Adipocyte (in vitro differentiated cells): ENCODE data around the gene FITM1.

Experiments used
- DNase-seq: peaks from one replicate; pipeline ENCODE4 v3.0.0-alpha.2; 2015; ENCODE audit warnings: low read depth
- H3K27me3 ChIP-seq: replicated peaks from 2 replicates; pipeline ENCODE4 v1.7.0; 2013; ENCODE audit warnings: mild to moderate bottlenecking, low read length, moderate library complexity; ENCODE audit not compliant: control insufficient read depth, insufficient read depth
- H3K36me3 ChIP-seq: 2 replicates; pipeline ENCODE4 v1.7.0; 2013; ENCODE audit warnings: low read length, mild to moderate bottlenecking, moderate library complexity; ENCODE audit not compliant: control insufficient read depth, insufficient read depth, severe bottlenecking
- H3K4me1 ChIP-seq: 2 replicates; pipeline ENCODE4 v1.7.0; 2013; ENCODE audit warnings: mild to moderate bottlenecking, low read length, moderate library complexity; ENCODE audit not compliant: control insufficient read depth, insufficient read depth
- H3K4me3 ChIP-seq: 2 replicates; pipeline ENCODE4 v1.7.0; 2013; ENCODE audit warnings: mild to moderate bottlenecking, low read length, moderate library complexity
- H3K9ac ChIP-seq: 2 replicates; pipeline ENCODE4 v1.7.0; 2013; ENCODE audit warnings: mild to moderate bottlenecking, low read length, moderate library complexity
- H3K9me3 ChIP-seq: 2 replicates; pipeline ENCODE4 v1.7.0; 2013; ENCODE audit warnings: mild to moderate bottlenecking, low read length, moderate library complexity; ENCODE audit not compliant: control insufficient read depth

Gene FITM1

GRCh38 chr14:24089890-24090289 is 40.6 kb upstream of the FITM1 start:
- no peaks in the 10 kb centered on the region for H3K9me3 ChIP-seq
- no peak overlapping the region for H3K4me3 ChIP-seq
- peaks cover 19% of the 10 kb centered on the region for H3K4me1 ChIP-seq
- H3K27me3 ChIP-seq, result peaks cover 6% of the 10 kb centered on the region
- DNase-seq, result no peak
- no peaks in the 10 kb centered on the region for H3K36me3 ChIP-seq
- H3K9ac ChIP-seq, result no peak overlapping the region

GRCh38 chr14:24092110-24092504 is 38.4 kb upstream of the FITM1 start:
- Histone ChIP-seq H3K27me3 (no peaks in the 10 kb centered on the region), H3K4me1 (peaks cover 28% of the 10 kb centered on the region), H3K9me3 (no peaks in the 10 kb centered on the region), H3K4me3 (no peak overlapping the region), H3K9ac (no peak overlapping the region), H3K36me3 (no peaks in the 10 kb centered on the region)
- no peak for DNase-seq

- DNase-seq, result peak; percentile 13
- Histone ChIP-seq H3K9ac (no peak overlapping the region), H3K4me1 (peaks cover 28% of the 10 kb centered on the region), H3K36me3 (no peaks in the 10 kb centered on the region), H3K27me3 (no peaks in the 10 kb centered on the region), H3K9me3 (no peaks in the 10 kb centered on the region), H3K4me3 (no peak overlapping the region)
Measured at GRCh38 chr14:24092505-24093206, 37.8 kb upstream of the FITM1 start.

GRCh38 chr14:24093207-24093900 is 37.1 kb upstream of the FITM1 start:
- Histone ChIP-seq H3K36me3 (peaks cover 5% of the 10 kb centered on the region), H3K9me3 (no peaks in the 10 kb centered on the region), H3K9ac (peak overlapping the region; percentile 44), H3K27me3 (no peaks in the 10 kb centered on the region), H3K4me1 (peaks cover 28% of the 10 kb centered on the region), H3K4me3 (peak overlapping the region; percentile 46)
- no peak for DNase-seq

GRCh38 chr14:24093901-24094840 is 36.3 kb upstream of the FITM1 start, which contains the start of gene PCK2:
PCK2 (plus strand) TSS chr14:24094311; CDS start chr14:24094406, 95 bp downstream.
- peaks cover 13% of the 10 kb centered on the region for H3K36me3 ChIP-seq
- DNase-seq, result peak; percentile 96
- H3K9ac ChIP-seq, result peak within 1 kb of the TSS; percentile 94
- H3K9me3 ChIP-seq, result no peaks in the 10 kb centered on the region
- H3K27me3 ChIP-seq, result no peaks in the 10 kb centered on the region
- peak within 1 kb of the TSS; percentile 91 for H3K4me3 ChIP-seq
- peaks cover 28% of the 10 kb centered on the region for H3K4me1 ChIP-seq

GRCh38 chr14:24094841-24095270 is 35.6 kb upstream of the FITM1 start:
- Histone ChIP-seq H3K36me3 (peaks cover 20% of the 10 kb centered on the region), H3K4me3 (peak overlapping the region; percentile 91), H3K27me3 (no peaks in the 10 kb centered on the region), H3K4me1 (peaks cover 28% of the 10 kb centered on the region), H3K9ac (peak overlapping the region; percentile 94), H3K9me3 (no peaks in the 10 kb centered on the region)
- DNase-seq, result no peak

GRCh38 chr14:24095271-24096068 is 35.0 kb upstream of the FITM1 start:
- H3K9ac ChIP-seq, result peak overlapping the region; percentile 94
- peaks cover 26% of the 10 kb centered on the region for H3K36me3 ChIP-seq
- peaks cover 28% of the 10 kb centered on the region for H3K4me1 ChIP-seq
- H3K27me3 ChIP-seq, result no peaks in the 10 kb centered on the region
- H3K4me3 ChIP-seq, result peak overlapping the region; percentile 91
- DNase-seq, result peak; percentile 55
- no peaks in the 10 kb centered on the region for H3K9me3 ChIP-seq

- no peak overlapping the region for H3K9ac ChIP-seq
- H3K27me3 ChIP-seq, result no peaks in the 10 kb centered on the region
- DNase-seq, result no peak
- peaks cover 38% of the 10 kb centered on the region for H3K36me3 ChIP-seq
- H3K4me1 ChIP-seq, result peaks cover 28% of the 10 kb centered on the region
- no peak overlapping the region for H3K4me3 ChIP-seq
- no peaks in the 10 kb centered on the region for H3K9me3 ChIP-seq
Measured at GRCh38 chr14:24096545-24097181, 33.8 kb upstream of the FITM1 start.

GRCh38 chr14:24098229-24098926 is 32.1 kb upstream of the FITM1 start:
- Histone ChIP-seq H3K4me3 (no peak overlapping the region), H3K9ac (no peak overlapping the region), H3K4me1 (peaks cover 14% of the 10 kb centered on the region), H3K9me3 (no peaks in the 10 kb centered on the region), H3K36me3 (peaks cover 49% of the 10 kb centered on the region), H3K27me3 (no peaks in the 10 kb centered on the region)
- no peak for DNase-seq
